Muscle layer of duodenum (tissue), 2 donors: ENCODE results near the gene KCNIP3.

Experiments used
- H3K27ac ChIP-seq: one replicate; pipeline ENCODE4 v1.7.0; 2013; ENCODE audit warnings: mild to moderate bottlenecking, low read length
- H3K27me3 ChIP-seq: one replicate; pipeline ENCODE4 v1.7.0; 2013; ENCODE audit warnings: low read depth, mild to moderate bottlenecking, control low read depth, low read length
- H3K36me3 ChIP-seq, 2 donors: one replicate each; pipeline ENCODE4 v1.7.0; 2013; ENCODE audit warnings: low read length in 2 of 2, control low read depth in 1 of 2, mild to moderate bottlenecking in 1 of 2; ENCODE audit not compliant: insufficient read depth in 2 of 2, control insufficient read depth in 1 of 2
- H3K4me1 ChIP-seq, 2 donors: one replicate each; pipeline ENCODE4 v1.7.0; 2013; ENCODE audit warnings: low read length in 2 of 2, mild to moderate bottlenecking in 2 of 2, control low read depth in 1 of 2, moderate library complexity in 1 of 2; ENCODE audit not compliant: insufficient read depth in 2 of 2, control insufficient read depth in 1 of 2
- H3K4me3 ChIP-seq, 2 donors: one replicate each; pipeline ENCODE4 v1.7.0; 2013; ENCODE audit warnings: low read length in 2 of 2, low read depth in 1 of 2, mild to moderate bottlenecking in 1 of 2
- H3K9me3 ChIP-seq, 2 donors: one replicate each; pipeline ENCODE4 v1.7.0; 2013; ENCODE audit warnings: low read length in 2 of 2, control low read depth in 1 of 2, mild to moderate bottlenecking in 1 of 2; ENCODE audit not compliant: control insufficient read depth in 1 of 2
- donor health status: healthy.

KCNIP3 gene

DNA sequence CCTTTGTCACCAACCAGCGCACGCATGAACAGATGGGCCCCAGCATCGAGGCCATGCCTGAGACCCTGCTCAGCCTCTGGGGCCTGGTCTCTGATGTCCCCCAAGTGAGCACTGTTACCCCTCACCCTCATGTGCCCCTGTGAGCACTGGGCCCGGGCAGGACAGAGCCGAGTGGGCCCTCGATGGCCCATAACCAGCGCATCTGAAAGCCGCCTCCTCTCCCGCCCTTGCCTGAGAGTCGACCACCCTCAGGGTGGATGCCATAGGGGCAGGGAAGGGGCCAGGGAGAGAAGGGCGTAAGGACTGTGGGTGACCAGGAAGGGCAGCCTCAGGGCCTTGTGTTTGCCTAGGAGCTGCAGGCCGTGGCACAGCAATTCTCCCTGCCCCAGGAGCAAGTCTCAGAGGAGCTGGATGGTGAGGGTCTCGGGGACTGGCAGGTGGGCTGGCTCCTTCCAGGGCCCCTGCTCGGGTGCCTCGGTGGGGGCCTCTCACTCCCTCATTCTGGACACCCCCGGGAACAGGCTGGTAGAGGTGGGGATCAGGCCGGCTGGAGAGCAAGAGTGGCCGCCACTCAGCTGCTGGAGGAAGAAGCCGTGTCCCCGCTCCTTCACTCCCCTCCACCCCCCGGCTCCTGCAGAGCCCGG, 20.8 kb upstream of the KCNIP3 start:
- H3K9me3 ChIP-seq: no peaks in the 10 kb centered on the region
- no peaks in the 10 kb centered on the region for H3K4me1 ChIP-seq
- peak overlapping the region; percentile 45 for H3K27ac ChIP-seq
- no peaks in the 10 kb centered on the region for H3K27me3 ChIP-seq
- H3K36me3 ChIP-seq: no peaks in the 10 kb centered on the region
- no peak overlapping the region for H3K4me3 ChIP-seq

DNA sequence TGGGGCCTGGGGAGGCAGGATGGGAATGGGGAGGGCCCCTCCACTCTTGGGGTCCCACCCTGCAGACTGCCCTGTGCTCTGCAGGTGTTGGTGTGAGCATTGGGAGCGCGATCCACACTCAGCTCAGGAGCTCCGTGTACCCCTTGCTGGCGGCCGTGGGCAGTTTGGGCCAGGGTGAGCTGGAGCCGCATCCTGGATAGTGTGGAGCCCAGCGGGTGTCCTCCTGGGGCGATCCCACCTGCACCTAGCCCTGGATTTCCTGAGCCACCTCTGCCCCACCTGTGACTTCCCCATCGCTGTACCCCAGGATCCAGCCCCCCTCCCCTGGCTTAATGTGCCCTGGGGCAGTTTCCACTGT, 20.3 kb upstream of the KCNIP3 start:
- H3K4me3 ChIP-seq: no peak overlapping the region
- no peaks in the 10 kb centered on the region for H3K27me3 ChIP-seq
- H3K4me1 ChIP-seq: no peaks in the 10 kb centered on the region
- no peak overlapping the region for H3K27ac ChIP-seq
- no peaks in the 10 kb centered on the region for H3K9me3 ChIP-seq
- H3K36me3 ChIP-seq: no peaks in the 10 kb centered on the region

- Histone ChIP-seq H3K36me3 (no peaks in the 10 kb centered on the region), H3K9me3 (no peaks in the 10 kb centered on the region), H3K27ac (no peak overlapping the region), H3K4me3 (no peak overlapping the region), H3K27me3 (no peaks in the 10 kb centered on the region), H3K4me1 (no peaks in the 10 kb centered on the region)
Observed at GRCh38 chr2:95277246-95277906, 19.8 kb upstream of the KCNIP3 start.

DNA sequence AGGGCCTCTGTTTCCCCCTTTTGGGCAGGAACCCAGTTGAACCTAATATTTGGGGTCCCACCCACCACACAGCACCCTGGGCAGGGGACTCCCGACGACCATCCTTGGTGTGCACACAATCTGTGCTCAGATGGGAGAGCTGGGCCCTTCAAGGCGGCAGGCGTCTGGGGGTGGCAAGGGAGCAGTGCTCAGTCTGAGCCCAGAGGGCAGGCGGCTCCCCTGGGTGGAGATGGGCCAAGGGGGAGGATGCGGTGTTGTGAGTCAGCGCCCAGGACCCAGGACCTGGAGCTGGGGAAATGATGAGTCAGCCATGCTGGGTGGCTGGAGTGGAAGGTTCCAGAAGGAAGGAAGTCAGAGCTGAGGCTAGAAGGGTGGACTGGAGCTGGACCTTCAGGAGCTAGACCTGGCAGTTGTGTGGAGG, 19.1 kb upstream of the KCNIP3 start:
- H3K27me3 ChIP-seq: no peaks in the 10 kb centered on the region
- H3K27ac ChIP-seq: no peak overlapping the region
- H3K36me3 ChIP-seq: no peaks in the 10 kb centered on the region
- no peak overlapping the region for H3K4me3 ChIP-seq
- no peaks in the 10 kb centered on the region for H3K4me1 ChIP-seq
- H3K9me3 ChIP-seq: no peaks in the 10 kb centered on the region

DNA sequence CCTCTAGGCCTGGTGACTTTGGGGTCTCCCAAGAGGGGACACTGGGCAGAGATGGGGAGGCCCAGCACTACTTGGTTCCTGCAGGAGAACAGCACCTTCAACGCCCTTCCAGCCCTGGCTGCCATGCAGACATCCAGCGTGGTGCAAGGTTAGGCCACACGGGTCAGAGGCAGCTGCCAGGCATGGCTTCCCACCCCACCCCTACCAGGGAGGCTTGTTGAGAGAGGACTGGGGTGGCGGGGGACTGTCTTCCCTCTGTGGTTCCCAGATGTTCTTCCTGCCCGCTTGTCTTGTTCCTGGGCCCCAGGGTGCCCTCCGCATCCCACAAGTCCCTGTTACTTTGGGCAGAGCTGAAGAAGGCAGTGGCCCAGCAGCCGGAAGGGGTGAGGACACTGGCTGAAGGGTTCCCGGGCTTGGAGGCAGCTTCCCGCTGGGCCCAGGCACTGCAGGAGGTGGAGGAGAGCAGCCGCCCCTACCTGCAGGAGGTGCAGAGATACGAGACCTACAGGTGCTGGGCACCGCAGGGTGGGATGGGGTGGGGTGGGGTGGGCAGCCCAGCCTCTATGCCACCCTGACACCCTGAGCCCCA, 18.4 kb upstream of the KCNIP3 start:
- no peak overlapping the region for H3K4me3 ChIP-seq
- no peaks in the 10 kb centered on the region for H3K36me3 ChIP-seq
- H3K9me3 ChIP-seq: no peaks in the 10 kb centered on the region
- H3K4me1 ChIP-seq: no peaks in the 10 kb centered on the region
- no peak overlapping the region for H3K27ac ChIP-seq
- no peaks in the 10 kb centered on the region for H3K27me3 ChIP-seq

GRCh38 chr2:95279435-95280035, 17.6 kb upstream of the KCNIP3 start:
- Histone ChIP-seq H3K4me3 (no peak overlapping the region), H3K27ac (no peak overlapping the region), H3K36me3 (no peaks in the 10 kb centered on the region), H3K9me3 (no peaks in the 10 kb centered on the region), H3K27me3 (no peaks in the 10 kb centered on the region), H3K4me1 (no peaks in the 10 kb centered on the region)

DNA sequence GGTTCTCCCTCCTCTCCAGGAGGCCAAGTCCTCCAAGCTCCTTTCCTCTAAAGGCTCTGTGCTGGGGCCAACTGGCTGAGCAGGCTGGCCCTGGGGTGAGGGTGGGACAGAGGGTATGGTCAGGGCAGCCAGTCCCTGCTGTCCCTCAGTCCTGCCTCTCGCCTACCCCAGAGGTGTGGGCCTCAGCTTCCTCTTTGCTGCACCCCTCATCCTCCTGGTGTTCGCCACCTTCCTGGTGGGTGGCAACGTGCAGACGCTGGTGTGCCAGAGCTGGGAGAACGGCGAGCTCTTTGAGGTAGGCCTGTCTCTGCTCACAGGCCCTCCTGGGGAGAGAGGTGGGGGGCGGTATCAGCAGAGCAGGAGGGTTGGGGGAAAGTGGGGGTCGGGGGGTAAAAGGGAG, 16.1 kb upstream of the KCNIP3 start:
- Histone ChIP-seq H3K4me1 (no peaks in the 10 kb centered on the region), H3K27me3 (no peaks in the 10 kb centered on the region), H3K4me3 (no peak overlapping the region), H3K36me3 (no peaks in the 10 kb centered on the region), H3K27ac (no peak overlapping the region), H3K9me3 (no peaks in the 10 kb centered on the region)

- no peak overlapping the region for H3K4me3 ChIP-seq
- H3K36me3 ChIP-seq: no peaks in the 10 kb centered on the region
- no peaks in the 10 kb centered on the region for H3K4me1 ChIP-seq
- no peaks in the 10 kb centered on the region for H3K27me3 ChIP-seq
- no peak overlapping the region for H3K27ac ChIP-seq
- no peaks in the 10 kb centered on the region for H3K9me3 ChIP-seq
Observed at GRCh38 chr2:95281786-95282185, 15.4 kb upstream of the KCNIP3 start.

- Histone ChIP-seq H3K9me3 (no peaks in the 10 kb centered on the region), H3K27me3 (no peaks in the 10 kb centered on the region), H3K4me1 (no peaks in the 10 kb centered on the region), H3K27ac (no peak overlapping the region), H3K36me3 (no peaks in the 10 kb centered on the region), H3K4me3 (no peak overlapping the region)
Observed at GRCh38 chr2:95282458-95282857, 14.7 kb upstream of the KCNIP3 start.

DNA sequence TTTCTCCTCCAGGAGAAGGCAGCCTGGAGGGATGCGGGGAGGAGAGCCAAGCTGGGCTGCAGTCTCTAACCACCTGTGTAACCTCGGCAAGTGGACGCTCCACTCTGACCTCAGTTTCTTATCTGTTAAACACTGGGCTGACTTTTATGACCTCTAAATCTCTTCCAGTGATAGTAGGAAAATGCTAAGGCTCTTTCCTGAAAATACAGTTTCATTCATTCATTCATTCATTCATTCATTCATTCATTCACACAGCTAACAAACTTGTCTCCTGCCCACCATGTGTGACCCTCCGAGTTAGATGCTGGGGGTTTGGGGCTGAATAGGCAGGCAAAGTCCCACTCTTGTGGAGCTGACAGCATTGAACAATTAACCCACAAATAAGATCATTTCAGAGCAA, 13.6 kb upstream of the KCNIP3 start:
- no peaks in the 10 kb centered on the region for H3K36me3 ChIP-seq
- H3K27me3 ChIP-seq: no peaks in the 10 kb centered on the region
- no peaks in the 10 kb centered on the region for H3K4me1 ChIP-seq

GRCh38 chr2:95284886-95285541, 12.1 kb upstream of the KCNIP3 start:
- Histone ChIP-seq H3K4me1 (no peaks in the 10 kb centered on the region), H3K27me3 (no peaks in the 10 kb centered on the region), H3K9me3 (peaks cover 0 to 4% of the 10 kb centered on the region in 2 donors), H3K4me3 (no peak overlapping the region), H3K36me3 (peaks cover 0 to 5% of the 10 kb centered on the region in 2 donors), H3K27ac (no peak overlapping the region)

More for the DNA sequence above, 13.6 kb upstream of the KCNIP3 start:
- Histone ChIP-seq H3K9me3 (no peaks in the 10 kb centered on the region), H3K27ac (no peak overlapping the region), H3K4me3 (no peak overlapping the region)
